HL-60 (cell line): Measurements from ENCODE around the gene CDH23.

ENCODE experiments used
- DNase-seq, 2 experiments: peaks; one replicate each; pipeline ENCODE4 v3.0.0-alpha.2; 2010 to 2020; ENCODE audit warnings: low read depth in 1 of 2, low spot score in 1 of 2
- H3K27ac ChIP-seq: fragments of 250-450 bp; sonication (Bioruptor Pico); replicated peaks from 2 replicates; pipeline ENCODE4 v1.5.1; 2020; ENCODE audit warnings: mild to moderate bottlenecking, moderate library complexity
- H3K27me3 ChIP-seq: fragments of 250-450 bp; sonication (Bioruptor Pico); 2 replicates; pipeline ENCODE4 v1.5.1; 2021; ENCODE audit warnings: mild to moderate bottlenecking, moderate library complexity; ENCODE audit not compliant: insufficient read depth, poor library complexity, severe bottlenecking
- H3K4me3 ChIP-seq: replicated peaks from 2 replicates; pipeline ENCODE4 v1.5.1; 2011; ENCODE audit warnings: mild to moderate bottlenecking, control low read depth, low read length; ENCODE audit not compliant: insufficient read depth
- CTCF ChIP-seq: IDR thresholded peaks from one replicate; pipeline ENCODE4 v1.5.1; 2011; ENCODE audit warnings: low read length, control low read depth, inconsistent platforms; ENCODE audit not compliant: insufficient read depth
- GABPA ChIP-seq: IDR thresholded peaks from 2 replicates; pipeline ENCODE4 v1.6.1; 2012; ENCODE audit warnings: low read depth
- POLR2AphosphoS5 ChIP-seq: IDR thresholded peaks from 2 replicates; pipeline ENCODE4 v1.6.1; 2012; ENCODE audit warnings: low read depth
- REST ChIP-seq: IDR thresholded peaks from 2 replicates; pipeline ENCODE4 v1.6.1; 2012; ENCODE audit warnings: low read depth; ENCODE audit not compliant: insufficient replicate concordance
- SPI1 ChIP-seq: IDR thresholded peaks from 2 replicates; pipeline ENCODE4 v1.6.1; 2012; ENCODE audit warnings: low read depth, mild to moderate bottlenecking, borderline replicate concordance

CDH23 gene

GRCh38 chr10:71402005-71402404 lies 5.3 kb downstream of the CDH23 start:
- H3K27me3 ChIP-seq, result peaks cover 22% of the 10 kb centered on the region
- TF ChIP-seq SPI1 (no peak), CTCF (no peak), GABPA (no peak), POLR2AphosphoS5 (no peak), REST (no peak)
- no peak overlapping the region for H3K27ac ChIP-seq
- DNase-seq, result no peak
- no peak overlapping the region for H3K4me3 ChIP-seq

- no peak for TF ChIP-seq GABPA
- no peak for TF ChIP-seq SPI1
- no peak for TF ChIP-seq CTCF
- no peak for TF ChIP-seq REST
- no peak for TF ChIP-seq POLR2AphosphoS5
- no peak for DNase-seq
- Histone ChIP-seq H3K4me3 (no peak overlapping the region), H3K27ac (no peak overlapping the region), H3K27me3 (no peaks in the 10 kb centered on the region)
Observed at GRCh38 chr10:71404503-71405295, 8.0 kb downstream of the CDH23 start.

GRCh38 chr10:71406878-71407277 lies 10.2 kb downstream of the CDH23 start:
- H3K27me3 ChIP-seq, result no peaks in the 10 kb centered on the region
- no peak overlapping the region for H3K27ac ChIP-seq
- no peak overlapping the region for H3K4me3 ChIP-seq
- TF ChIP-seq CTCF, result no peak
- no peak for TF ChIP-seq REST
- TF ChIP-seq GABPA, result no peak
- TF ChIP-seq POLR2AphosphoS5, result no peak
- TF ChIP-seq SPI1, result no peak
- no peak for DNase-seq
